ENCODE measurements around the gene CELSR2. TPM values are rescaled to one million over a fixed set of nuclear protein-coding genes. Genes with fewer than 3 reads are reported as not detected.

The CELSR2 gene
- total RNA-seq, 3 donors from 2014 or later = 1.3 to 19.5 (median 13.8) TPM

GRCh38 chr1:109315288-109315687 is 65.9 kb downstream of the CELSR2 start:
- H3K4me3 ChIP-seq = no peak overlapping the region
- no peaks in the 10 kb centered on the region for H3K36me3 ChIP-seq
- H3K4me1 ChIP-seq = no peaks in the 10 kb centered on the region
- TF ChIP-seq POLR2A (IDR thresholded peaks at IDR 0.05) = no peak
- TF ChIP-seq POLR2AphosphoS5 (IDR thresholded peaks at IDR 0.05) = no peak
- TF ChIP-seq, protein P1, sequence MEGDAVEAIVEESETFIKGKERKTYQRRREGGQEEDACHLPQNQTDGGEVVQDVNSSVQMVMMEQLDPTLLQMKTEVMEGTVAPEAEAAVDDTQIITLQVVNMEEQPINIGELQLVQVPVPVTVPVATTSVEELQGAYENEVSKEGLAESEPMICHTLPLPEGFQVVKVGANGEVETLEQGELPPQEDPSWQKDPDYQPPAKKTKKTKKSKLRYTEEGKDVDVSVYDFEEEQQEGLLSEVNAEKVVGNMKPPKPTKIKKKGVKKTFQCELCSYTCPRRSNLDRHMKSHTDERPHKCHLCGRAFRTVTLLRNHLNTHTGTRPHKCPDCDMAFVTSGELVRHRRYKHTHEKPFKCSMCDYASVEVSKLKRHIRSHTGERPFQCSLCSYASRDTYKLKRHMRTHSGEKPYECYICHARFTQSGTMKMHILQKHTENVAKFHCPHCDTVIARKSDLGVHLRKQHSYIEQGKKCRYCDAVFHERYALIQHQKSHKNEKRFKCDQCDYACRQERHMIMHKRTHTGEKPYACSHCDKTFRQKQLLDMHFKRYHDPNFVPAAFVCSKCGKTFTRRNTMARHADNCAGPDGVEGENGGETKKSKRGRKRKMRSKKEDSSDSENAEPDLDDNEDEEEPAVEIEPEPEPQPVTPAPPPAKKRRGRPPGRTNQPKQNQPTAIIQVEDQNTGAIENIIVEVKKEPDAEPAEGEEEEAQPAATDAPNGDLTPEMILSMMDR (IDR thresholded peaks at IDR 0.05) = no peak
- no peak for DNase-seq (ENCODE audit: low spot score in 2 of 2)
- H3K9me3 ChIP-seq = no peaks in the 10 kb centered on the region
- intact Hi-C loops (cut with DNase I; ENCODE audit: low total_unique reads) = no loop called here
- H3K27ac ChIP-seq = no peak overlapping the region
- no peaks in the 10 kb centered on the region for H3K27me3 ChIP-seq

DNA sequence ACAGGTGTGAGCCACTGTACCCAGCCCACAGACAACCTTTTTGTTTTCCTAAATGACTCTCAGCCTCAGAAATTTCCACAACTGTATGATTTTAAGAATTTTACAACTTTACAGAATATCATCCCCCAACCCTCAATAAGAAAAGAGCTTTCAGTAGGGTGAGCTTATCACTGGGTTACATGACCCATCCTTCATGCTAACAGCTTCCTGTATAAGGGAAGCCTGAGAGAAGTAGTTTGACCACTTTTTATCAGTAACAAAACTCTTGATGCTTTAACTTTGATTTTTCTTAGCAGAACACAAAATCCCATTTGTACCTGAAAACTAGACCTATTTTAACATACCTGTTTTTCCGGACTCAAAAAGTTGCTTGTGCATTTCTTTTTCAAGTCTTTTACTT is 67.2 kb downstream of the CELSR2 start:
- Histone ChIP-seq H3K4me1 (no peaks in the 10 kb centered on the region), H3K36me3 (no peaks in the 10 kb centered on the region), H3K27me3 (no peaks in the 10 kb centered on the region), H3K9me3 (no peaks in the 10 kb centered on the region), H3K4me3 (no peak overlapping the region), H3K27ac (no peak overlapping the region)
- TF ChIP-seq POLR2A (IDR thresholded peaks at IDR 0.05) = no peak
- TF ChIP-seq, protein P1 (IDR thresholded peaks at IDR 0.05) = no peak
- TF ChIP-seq POLR2AphosphoS5 (IDR thresholded peaks at IDR 0.05) = no peak
- DNase-seq (ENCODE audit: low spot score in 2 of 2) = no peak
- intact Hi-C loops (cut with DNase I; ENCODE audit: low total_unique reads) = no loop called here

- Histone ChIP-seq H3K27ac (no peak overlapping the region), H3K9me3 (no peaks in the 10 kb centered on the region), H3K4me3 (no peak overlapping the region), H3K36me3 (no peaks in the 10 kb centered on the region), H3K4me1 (no peaks in the 10 kb centered on the region), H3K27me3 (no peaks in the 10 kb centered on the region)
- no peak for DNase-seq (ENCODE audit: low spot score in 2 of 2)
- TF ChIP-seq, protein P1 (IDR thresholded peaks at IDR 0.05) = no peak
- no peak for TF ChIP-seq POLR2A (IDR thresholded peaks at IDR 0.05)
- no peak for TF ChIP-seq POLR2AphosphoS5 (IDR thresholded peaks at IDR 0.05)
- intact Hi-C loops (cut with DNase I; ENCODE audit: low total_unique reads) = no loop called here
These were observed 69.8 kb downstream of the CELSR2 start for GRCh38 chr1:109319114-109319513.

DNA sequence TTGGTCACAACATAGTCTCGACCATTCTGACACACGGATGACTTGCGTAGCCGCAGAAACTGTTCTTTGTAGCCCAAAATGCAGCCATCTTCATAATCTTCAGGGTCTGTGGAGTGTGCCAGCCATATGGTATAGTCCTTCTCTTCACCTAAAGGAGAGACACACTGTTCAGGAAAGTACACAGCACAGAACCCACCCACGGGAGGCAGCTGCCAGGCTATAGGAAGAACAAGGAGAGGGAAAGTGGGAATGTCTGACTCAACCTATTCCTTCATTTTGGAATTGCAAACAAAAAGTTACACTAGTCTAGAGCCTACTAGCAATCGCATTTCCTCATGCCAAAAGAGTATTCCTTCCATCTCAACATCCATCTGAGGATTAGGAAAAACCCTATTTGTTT is 73.6 kb downstream of the CELSR2 start:
- TF ChIP-seq, protein P1 (IDR thresholded peaks at IDR 0.05) = no peak
- no peak for TF ChIP-seq POLR2A (IDR thresholded peaks at IDR 0.05)
- no peak for TF ChIP-seq POLR2AphosphoS5 (IDR thresholded peaks at IDR 0.05)
- Histone ChIP-seq H3K4me3 (no peak overlapping the region), H3K4me1 (no peaks in the 10 kb centered on the region), H3K27me3 (no peaks in the 10 kb centered on the region), H3K9me3 (no peaks in the 10 kb centered on the region), H3K36me3 (no peaks in the 10 kb centered on the region), H3K27ac (no peak overlapping the region)
- no peak for DNase-seq (ENCODE audit: low spot score in 2 of 2)
- intact Hi-C loops (cut with DNase I; ENCODE audit: low total_unique reads) = no loop called here

Other genes starting within 250 kb of the CELSR2 start
- 10 to 100 TPM; 12.3 to 16.8 (median 13.8) TPM for gene WDR47, start 207.4 kb upstream of the CELSR2 start, total RNA-seq
- gene TAF13, start 173.5 kb upstream of the CELSR2 start, total RNA-seq = 10 to 100 TPM; 23.1 to 36.4 (median 25.8) TPM
- gene TMEM167B, start 158.8 kb upstream of the CELSR2 start, total RNA-seq = 10 to 100 TPM; 30.7 to 32.6 (median 32.4) TPM
- gene ELAPOR1, start 135.4 kb upstream of the CELSR2 start, total RNA-seq = 100 to 1,000 TPM in 2 of 3 donors, under 1 TPM in 1; 0.64 to 220 (median 202) TPM
- 100 to 1,000 TPM; 146 to 172 (median 161) TPM for gene SARS1, start 35.6 kb upstream of the CELSR2 start, total RNA-seq
- gene PSRC1, start 33.6 kb downstream of the CELSR2 start, total RNA-seq = 1 to 10 TPM; 4.2 to 5.9 (median 4.3) TPM
- gene MYBPHL, start 57.5 kb downstream of the CELSR2 start, total RNA-seq = not detected
- 100 to 1,000 TPM in 1 of 3 donors, 10 to 100 TPM in 2; 51.1 to 135 (median 69.8) TPM for gene SORT1, start 148.4 kb downstream of the CELSR2 start, total RNA-seq
- 10 to 100 TPM; 23.7 to 36.7 (median 28.8) TPM for gene PSMA5, start 176.9 kb downstream of the CELSR2 start, total RNA-seq
- 1 to 10 TPM in 1 of 3 donors, under 1 TPM in 2; 0.44 to 1.4 (median 0.66) TPM for gene SYPL2, start 217.0 kb downstream of the CELSR2 start, total RNA-seq
- gene ATXN7L2, start 234.4 kb downstream of the CELSR2 start, total RNA-seq = 1 to 10 TPM; 2.4 to 4.1 (median 2.9) TPM
- gene CYB561D1, start 244.6 kb downstream of the CELSR2 start, total RNA-seq = 1 to 10 TPM; 6.6 to 9.1 (median 8.2) TPM

Measured in breast epithelium (tissue), 4 donors.